GM18499 (cell line): ENCODE measurements around the gene DMRTC2.

ENCODE experiments used
- ATAC-seq: cut with Tn5 transposase; IDR thresholded peaks from one replicate; pipeline ENCODE4 v1.9.1; 2021; ENCODE audit warnings: moderate number of reproducible peaks; ENCODE audit not compliant: insufficient read depth, unreplicated experiment

Gene DMRTC2

GRCh38 chr19:41886761-41887710, 42.2 kb downstream of the DMRTC2 start:
- ATAC-seq = no peak

DNA sequence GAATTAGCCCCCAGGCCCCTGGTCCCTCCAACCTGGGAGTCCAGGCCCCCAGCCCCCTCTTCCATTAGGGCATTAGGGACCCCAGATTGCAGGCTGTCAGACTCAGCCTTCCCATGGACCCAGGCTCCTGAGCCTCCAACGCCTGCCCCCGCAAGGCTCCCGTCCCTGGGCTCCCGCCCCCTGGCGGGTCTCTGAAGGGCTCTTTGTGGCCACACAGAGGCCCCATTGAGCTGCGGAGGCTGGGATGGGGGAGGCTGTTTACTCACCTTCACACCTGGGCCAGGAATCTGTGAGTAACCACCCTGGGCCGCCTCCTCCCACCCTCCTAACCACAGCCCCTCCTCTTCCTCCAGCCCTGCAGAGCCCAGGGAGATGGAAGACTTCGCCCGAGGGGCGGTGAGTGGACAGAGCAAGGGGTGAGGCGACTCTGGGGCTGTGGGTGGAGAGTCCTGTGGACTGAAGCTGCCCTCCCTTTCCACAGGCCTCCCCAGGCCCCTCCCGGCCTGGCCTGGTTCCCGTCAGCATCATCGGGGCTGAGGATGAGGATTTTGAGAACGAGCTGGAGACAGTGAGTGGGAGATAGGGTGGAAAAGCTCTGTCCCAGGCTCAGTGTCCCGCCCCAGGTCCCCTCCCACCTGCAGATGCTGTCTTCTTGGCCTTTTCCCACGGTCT, 43.0 kb downstream of the DMRTC2 start:
- ATAC-seq = no peak

- no peak for ATAC-seq
These were observed 44.1 kb downstream of the DMRTC2 start for GRCh38 chr19:41888926-41889325.

DNA sequence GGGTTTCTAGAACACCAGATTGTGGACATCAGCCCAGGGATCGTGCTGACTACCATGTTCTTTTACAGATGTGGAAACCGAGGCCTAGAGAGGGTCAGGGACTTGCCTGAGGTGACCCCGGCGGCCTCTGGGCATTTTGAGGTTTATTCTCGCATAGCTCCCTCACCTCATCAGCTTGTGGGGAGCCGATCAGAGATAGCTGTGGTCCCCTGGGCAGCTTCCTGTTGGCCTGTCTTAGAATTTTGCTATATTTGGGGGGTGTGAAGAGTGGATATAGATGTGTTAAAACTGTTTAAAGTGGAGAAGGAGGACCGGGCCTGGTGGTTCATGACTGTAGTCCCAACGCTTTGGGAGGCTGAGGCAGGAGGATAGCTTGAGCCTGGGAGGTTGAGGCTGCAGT, 45.1 kb downstream of the DMRTC2 start:
- ATAC-seq = no peak

GRCh38 chr19:41890936-41891335, 46.1 kb downstream of the DMRTC2 start:
- no peak for ATAC-seq

- ATAC-seq = no peak
These were observed 47.5 kb downstream of the DMRTC2 start for GRCh38 chr19:41892173-41892902.

DNA sequence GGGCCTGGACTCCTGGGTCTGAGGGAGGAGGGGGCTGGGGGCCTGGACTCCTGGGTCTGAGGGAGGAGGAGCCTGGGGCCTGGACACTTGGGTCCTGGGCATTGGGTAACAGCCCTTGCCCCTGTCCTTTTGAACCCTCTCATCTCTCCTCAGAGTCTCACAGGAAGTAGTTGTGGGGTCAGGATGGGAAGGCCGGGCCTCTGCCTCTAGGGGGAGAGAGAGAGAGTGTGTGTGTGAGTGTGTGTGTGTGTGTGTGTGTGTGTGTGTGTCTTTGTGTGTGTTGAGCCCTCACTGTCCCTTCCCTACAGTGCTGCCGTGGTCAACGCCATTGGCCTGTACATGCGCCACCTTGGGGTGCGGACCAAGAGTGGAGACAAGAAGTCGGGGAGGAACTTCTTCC, 49.1 kb downstream of the DMRTC2 start:
- ATAC-seq = no peak

GRCh38 chr19:41894350-41894749, 49.5 kb downstream of the DMRTC2 start:
- no peak for ATAC-seq

GRCh38 chr19:41895745-41896580, 51.1 kb downstream of the DMRTC2 start:
- ATAC-seq = no peak

DNA sequence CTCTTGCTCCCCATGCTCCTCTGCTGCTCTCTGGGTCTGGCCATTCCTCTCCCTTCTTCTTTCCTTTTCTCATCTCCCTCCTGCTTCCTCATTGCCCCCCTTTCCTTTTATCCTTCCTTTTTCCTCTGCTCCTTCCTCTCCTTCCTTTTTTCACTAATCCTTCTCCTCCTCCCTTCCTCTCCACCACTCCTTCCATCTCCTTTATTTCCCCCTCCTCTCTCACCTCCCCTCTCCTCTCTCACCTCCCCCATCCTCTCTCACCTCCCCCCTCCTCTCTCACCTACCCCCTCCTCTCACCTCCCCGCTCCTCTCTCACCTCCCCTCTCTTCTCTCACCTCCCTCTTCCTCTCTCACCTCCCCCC, 51.7 kb downstream of the DMRTC2 start:
- ATAC-seq = no peak

- ATAC-seq = no peak
These were observed 52.3 kb downstream of the DMRTC2 start for GRCh38 chr19:41897181-41897580.

GRCh38 chr19:41897820-41898219, 53.0 kb downstream of the DMRTC2 start:
- no peak for ATAC-seq

GRCh38 chr19:41898235-41898634, 53.4 kb downstream of the DMRTC2 start:
- ATAC-seq = no peak
